ENCODE results near the gene SMIM10.

DNA sequence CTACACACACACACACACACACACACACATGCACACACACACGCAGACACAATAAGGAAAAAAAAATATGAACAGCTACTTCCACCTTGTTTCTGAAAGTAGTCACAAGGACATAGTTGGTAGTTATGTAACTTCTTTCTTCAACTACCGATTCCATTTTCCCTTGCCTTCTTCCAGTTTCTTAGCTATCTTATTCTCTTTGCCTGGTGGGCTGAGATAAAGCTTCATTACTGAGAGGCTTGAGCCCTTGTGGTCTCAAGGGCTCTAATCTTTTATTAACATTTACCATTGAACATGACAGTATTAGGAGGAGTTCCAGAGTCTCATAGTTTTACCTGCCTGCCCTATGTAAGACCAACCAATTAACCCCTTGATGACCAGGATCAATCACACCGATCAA, 8.9 kb upstream of the SMIM10 start:
- TF ChIP-seq, protein P1, sequence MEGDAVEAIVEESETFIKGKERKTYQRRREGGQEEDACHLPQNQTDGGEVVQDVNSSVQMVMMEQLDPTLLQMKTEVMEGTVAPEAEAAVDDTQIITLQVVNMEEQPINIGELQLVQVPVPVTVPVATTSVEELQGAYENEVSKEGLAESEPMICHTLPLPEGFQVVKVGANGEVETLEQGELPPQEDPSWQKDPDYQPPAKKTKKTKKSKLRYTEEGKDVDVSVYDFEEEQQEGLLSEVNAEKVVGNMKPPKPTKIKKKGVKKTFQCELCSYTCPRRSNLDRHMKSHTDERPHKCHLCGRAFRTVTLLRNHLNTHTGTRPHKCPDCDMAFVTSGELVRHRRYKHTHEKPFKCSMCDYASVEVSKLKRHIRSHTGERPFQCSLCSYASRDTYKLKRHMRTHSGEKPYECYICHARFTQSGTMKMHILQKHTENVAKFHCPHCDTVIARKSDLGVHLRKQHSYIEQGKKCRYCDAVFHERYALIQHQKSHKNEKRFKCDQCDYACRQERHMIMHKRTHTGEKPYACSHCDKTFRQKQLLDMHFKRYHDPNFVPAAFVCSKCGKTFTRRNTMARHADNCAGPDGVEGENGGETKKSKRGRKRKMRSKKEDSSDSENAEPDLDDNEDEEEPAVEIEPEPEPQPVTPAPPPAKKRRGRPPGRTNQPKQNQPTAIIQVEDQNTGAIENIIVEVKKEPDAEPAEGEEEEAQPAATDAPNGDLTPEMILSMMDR (IDR thresholded peaks at IDR 0.05), result no peak
- TF ChIP-seq ZFX (IDR thresholded peaks at IDR 0.05; ENCODE audit: borderline replicate concordance), result no peak
